ENCODE data around the gene CCSER1. TPM values are rescaled to one million over a fixed set of nuclear protein-coding genes. Genes with fewer than 3 reads are reported as not detected.

CCSER1 gene
- polyA plus RNA-seq, 1 donor from 2014 or later: 20.8 TPM

- H2AFZ ChIP-seq (ENCODE audit: low read depth, low read length): no peak overlapping the region
- H3K4me2 ChIP-seq (ENCODE audit: low read length): no peak overlapping the region
- no peak overlapping the region for H3K4me3 ChIP-seq (ENCODE audit: low read length)
- H3K79me2 ChIP-seq (replicated peaks; ENCODE audit: insufficient read depth, low read length): no peaks in the 10 kb centered on the region
- no peaks in the 10 kb centered on the region for H3K27me3 ChIP-seq (ENCODE audit: insufficient read depth, low read depth, low read length)
- H3K36me3 ChIP-seq (ENCODE audit: insufficient read depth, low read length): no peaks in the 10 kb centered on the region
- H3K27ac ChIP-seq (ENCODE audit: low read length): no peak overlapping the region
- H4K20me1 ChIP-seq (ENCODE audit: insufficient read depth): no peaks in the 10 kb centered on the region
- H3K9ac ChIP-seq (ENCODE audit: low read length): no peak overlapping the region
- TF ChIP-seq CTCF (IDR thresholded peaks at IDR 0.05; ENCODE audit: poor library complexity, severe bottlenecking) (no peak), RAD21 (conservative IDR thresholded peaks at IDR 0.05) (no peak), EZH2 (IDR thresholded peaks at IDR 0.05; ENCODE audit: borderline replicate concordance, insufficient read depth, low read length, poor library complexity, severe bottlenecking) (no peak), POLR2AphosphoS5 (IDR thresholded peaks at IDR 0.05) (no peak), TAF1 (IDR thresholded peaks at IDR 0.05; ENCODE audit: low read depth) (no peak), EP300 (conservative IDR thresholded peaks at IDR 0.05; ENCODE audit: poor library complexity, severe bottlenecking) (no peak), REST (IDR thresholded peaks at IDR 0.05; ENCODE audit: borderline replicate concordance) (no peak), MXI1 (conservative IDR thresholded peaks at IDR 0.05; ENCODE audit: poor library complexity, severe bottlenecking) (no peak), SMC3 (conservative IDR thresholded peaks at IDR 0.05; ENCODE audit: poor library complexity) (no peak)
- H3F3A ChIP-seq (ENCODE audit: insufficient read depth, low read length, poor library complexity, severe bottlenecking): peaks cover 3% of the 10 kb centered on the region
- H3K9me3 ChIP-seq (ENCODE audit: low read length): no peaks in the 10 kb centered on the region
- H3K9me2 ChIP-seq (ENCODE audit: insufficient read depth, low read length): no peaks in the 10 kb centered on the region
Measured at GRCh38 chr4:90245837-90246236, 118.6 kb downstream of the CCSER1 start.

GRCh38 chr4:90246816-90247215, 119.6 kb downstream of the CCSER1 start:
- H3K9me3 ChIP-seq (ENCODE audit: low read length): no peaks in the 10 kb centered on the region
- H4K20me1 ChIP-seq (ENCODE audit: insufficient read depth): no peaks in the 10 kb centered on the region
- TF ChIP-seq RAD21 (conservative IDR thresholded peaks at IDR 0.05) (no peak), SMC3 (conservative IDR thresholded peaks at IDR 0.05; ENCODE audit: poor library complexity) (no peak), REST (IDR thresholded peaks at IDR 0.05; ENCODE audit: borderline replicate concordance) (no peak), EZH2 (IDR thresholded peaks at IDR 0.05; ENCODE audit: borderline replicate concordance, insufficient read depth, low read length, poor library complexity, severe bottlenecking) (no peak), TAF1 (IDR thresholded peaks at IDR 0.05; ENCODE audit: low read depth) (no peak), CTCF (IDR thresholded peaks at IDR 0.05; ENCODE audit: poor library complexity, severe bottlenecking) (no peak), POLR2AphosphoS5 (IDR thresholded peaks at IDR 0.05) (no peak), EP300 (conservative IDR thresholded peaks at IDR 0.05; ENCODE audit: poor library complexity, severe bottlenecking) (no peak), MXI1 (conservative IDR thresholded peaks at IDR 0.05; ENCODE audit: poor library complexity, severe bottlenecking) (no peak)
- H3K36me3 ChIP-seq (ENCODE audit: insufficient read depth, low read length): no peaks in the 10 kb centered on the region
- no peaks in the 10 kb centered on the region for H3K9me2 ChIP-seq (ENCODE audit: insufficient read depth, low read length)
- H3K27ac ChIP-seq (ENCODE audit: low read length): no peak overlapping the region
- peaks cover 3% of the 10 kb centered on the region for H3F3A ChIP-seq (ENCODE audit: insufficient read depth, low read length, poor library complexity, severe bottlenecking)
- H3K4me2 ChIP-seq (ENCODE audit: low read length): no peak overlapping the region
- H3K9ac ChIP-seq (ENCODE audit: low read length): no peak overlapping the region
- H3K4me3 ChIP-seq (ENCODE audit: low read length): no peak overlapping the region
- no peak overlapping the region for H2AFZ ChIP-seq (ENCODE audit: low read depth, low read length)
- no peaks in the 10 kb centered on the region for H3K27me3 ChIP-seq (ENCODE audit: insufficient read depth, low read depth, low read length)
- H3K79me2 ChIP-seq (replicated peaks; ENCODE audit: insufficient read depth, low read length): no peaks in the 10 kb centered on the region

Measured in neural cell (in vitro differentiated cells).